ENCODE results near the gene TRPM3.

GRCh38 chr9:70517926-70518610 is 603.4 kb downstream of the TRPM3 start:
- TF ChIP-seq BCL3 (IDR thresholded peaks at IDR 0.05) (no peak), EP300 (IDR thresholded peaks at IDR 0.05) (no peak), POLR2A (IDR thresholded peaks at IDR 0.05; ENCODE audit: low read length) (no peak), CTCF (IDR thresholded peaks at IDR 0.05) (no peak), BHLHE40 (IDR thresholded peaks at IDR 0.05; ENCODE audit: low read depth, low read length) (no peak), CBX2 (IDR thresholded peaks at IDR 0.05; ENCODE audit: borderline replicate concordance, low read depth) (no peak)

Data from A549 (cell line).